Diencephalon (tissue), 1 donor: ENCODE results near the gene SSH3. TPM values are rescaled to one million over a fixed set of nuclear protein-coding genes. Genes with fewer than 3 reads are reported as not detected.

ENCODE experiments used
- small RNA-seq: library from RNA; depleted of rRNA; stranded (forward); fragments of <200 nt; gene quantifications from one replicate; pipeline ENCODE3, GENCODE V24; 2014
- total RNA-seq: library from RNA; depleted of rRNA; stranded (reverse); fragments of >200 nt; gene quantifications from one replicate; pipeline ENCODE4 v1.2.3, GENCODE V29; 2014

Gene SSH3
- total RNA-seq, result 4.6 TPM

GRCh38 chr11:67303132-67303834, at the start of gene SSH3:
TSS of gene SSH3 (plus strand) at chr11:67303530. CDS start at chr11:67303626, 96 bp downstream.

GRCh38 chr11:67266449-67267187, 36.7 kb upstream of the SSH3 start, which contains the start of gene GRK2:
TSS of gene GRK2 (plus strand) at chr11:67266473. CDS start at chr11:67266700, 227 bp downstream.

GRCh38 chr11:67289226-67289650, 14.1 kb upstream of the SSH3 start, which contains the start of gene ANKRD13D:
TSS of gene ANKRD13D (plus strand) at chr11:67289303. CDS start at chr11:67289461, 158 bp downstream.

GRCh38 chr11:67353317-67354074, 50.2 kb downstream of the SSH3 start, which contains the start of gene POLD4:
TSS of gene POLD4 (minus strand) at chr11:67353546. CDS start at chr11:67353399, 147 bp downstream.

Small RNA genes lying within 50 kb of the gene (small RNA-seq; reads per million reads assigned to genes)
- gene RN7SKP239, result not detected

Other genes starting within 250 kb of the SSH3 start
- 0.23 TPM for gene RHOD, start 246.7 kb upstream of the SSH3 start, total RNA-seq
- 52.4 TPM for gene KDM2A, start 184.3 kb upstream of the SSH3 start, total RNA-seq
- 53.3 TPM for gene GRK2, start 37.1 kb upstream of the SSH3 start, total RNA-seq
- gene ANKRD13D, start 14.2 kb upstream of the SSH3 start, total RNA-seq, result 57.7 TPM
- 4.2 TPM for gene POLD4, start 50.0 kb downstream of the SSH3 start, total RNA-seq
- not detected for gene CLCF1, start 70.1 kb downstream of the SSH3 start, total RNA-seq
- 15.5 TPM for gene RAD9A, start 88.5 kb downstream of the SSH3 start, total RNA-seq
- 65.0 TPM for gene PPP1CA, start 98.3 kb downstream of the SSH3 start, total RNA-seq
- 0.46 TPM for gene TBC1D10C, start 100.6 kb downstream of the SSH3 start, total RNA-seq
- 0.23 TPM for gene CARNS1, start 112.1 kb downstream of the SSH3 start, total RNA-seq
- gene RPS6KB2, start 125.0 kb downstream of the SSH3 start, total RNA-seq, result 12.9 TPM
- not detected for gene PTPRCAP, start 134.2 kb downstream of the SSH3 start, total RNA-seq
- gene CORO1B, start 139.9 kb downstream of the SSH3 start, total RNA-seq, result 28.8 TPM
- gene GPR152, start 149.2 kb downstream of the SSH3 start, total RNA-seq, result not detected
- gene CABP4, start 151.8 kb downstream of the SSH3 start, total RNA-seq, result 0.23 TPM
- 9.5 TPM for gene TMEM134, start 165.7 kb downstream of the SSH3 start, total RNA-seq
- 53.7 TPM for gene AIP, start 179.5 kb downstream of the SSH3 start, total RNA-seq
- 81.7 TPM for gene PITPNM1, start 201.8 kb downstream of the SSH3 start, total RNA-seq
- gene CDK2AP2, start 204.6 kb downstream of the SSH3 start, total RNA-seq, result 9.5 TPM
- not detected for gene CABP2, start 219.9 kb downstream of the SSH3 start, total RNA-seq